ENCODE results near the gene GFAP. TPM values are rescaled to one million over a fixed set of nuclear protein-coding genes. Genes with fewer than 3 reads are reported as not detected.

Gene GFAP
- total RNA-seq, 1 donor from 2014 or later = not detected

GRCh38 chr17:44889003-44889402 is 26.3 kb downstream of the GFAP start:
- peaks cover 11% of the 10 kb centered on the region for H3K36me3 Mint-ChIP-seq (ENCODE audit: low read depth, unreplicated experiment)
- no peak for TF ChIP-seq CTCF (IDR thresholded peaks at IDR 0.05; ENCODE audit: insufficient read depth, low read depth, low read length)
- TF ChIP-seq EZH2 (IDR thresholded peaks at IDR 0.05; ENCODE audit: insufficient read depth, low read length) = no peak
- H3K27me3 Mint-ChIP-seq (ENCODE audit: low read depth, unreplicated experiment) = no peaks in the 10 kb centered on the region
- H3K36me3 ChIP-seq (ENCODE audit: insufficient read depth, low read length) = peaks cover 33% of the 10 kb centered on the region
- no peak overlapping the region for H2AFZ ChIP-seq (ENCODE audit: low read depth, low read length)
- no peak overlapping the region for H3K4me3 Mint-ChIP-seq (ENCODE audit: unreplicated experiment)
- no peak overlapping the region for H3K27ac ChIP-seq (ENCODE audit: low read depth, low read length)
- H3K27ac Mint-ChIP-seq (ENCODE audit: unreplicated experiment) = no peak overlapping the region
- H3K79me2 ChIP-seq (ENCODE audit: insufficient read depth, low read length) = peaks cover 71% of the 10 kb centered on the region
- H3K9ac ChIP-seq (ENCODE audit: low read length) = no peak overlapping the region
- no peaks in the 10 kb centered on the region for H3K27me3 ChIP-seq (ENCODE audit: insufficient read depth, low read length)
- H3K9me3 ChIP-seq (ENCODE audit: insufficient read depth, low read depth, low read length) = no peaks in the 10 kb centered on the region
- H4K20me1 ChIP-seq (ENCODE audit: insufficient read depth, low read length) = peaks cover 57% of the 10 kb centered on the region
- no peak overlapping the region for H3K4me3 ChIP-seq (ENCODE audit: insufficient read depth, low read depth, low read length)
- FAIRE-seq (no peak), DNase-seq (ENCODE audit: low read depth) (no peak)
- H3K9me3 Mint-ChIP-seq (ENCODE audit: unreplicated experiment) = no peaks in the 10 kb centered on the region
- no peak overlapping the region for H3K4me2 ChIP-seq (ENCODE audit: low read length)
- peaks cover 5% of the 10 kb centered on the region for H3K4me1 ChIP-seq (ENCODE audit: insufficient read depth, low read length)
- H3K4me1 Mint-ChIP-seq (ENCODE audit: low read depth, unreplicated experiment) = no peaks in the 10 kb centered on the region

GRCh38 chr17:44887971-44888954 is 27.0 kb downstream of the GFAP start:
- Histone ChIP-seq H3K9ac (ENCODE audit: low read length) (no peak overlapping the region), H3K36me3 (ENCODE audit: insufficient read depth, low read length) (peaks cover 34% of the 10 kb centered on the region), H3K27me3 (ENCODE audit: insufficient read depth, low read length) (no peaks in the 10 kb centered on the region), H3K4me1 (ENCODE audit: insufficient read depth, low read length) (peaks cover 5% of the 10 kb centered on the region), H3K9me3 (ENCODE audit: insufficient read depth, low read depth, low read length) (no peaks in the 10 kb centered on the region), H4K20me1 (ENCODE audit: insufficient read depth, low read length) (peaks cover 55% of the 10 kb centered on the region), H3K27ac (ENCODE audit: low read depth, low read length) (no peak overlapping the region), H3K4me2 (ENCODE audit: low read length) (no peak overlapping the region), H3K79me2 (ENCODE audit: insufficient read depth, low read length) (peaks cover 67% of the 10 kb centered on the region), H2AFZ (ENCODE audit: low read depth, low read length) (no peak overlapping the region), H3K4me3 (ENCODE audit: insufficient read depth, low read depth, low read length) (no peak overlapping the region)
- no peak for TF ChIP-seq CTCF (IDR thresholded peaks at IDR 0.05; ENCODE audit: insufficient read depth, low read depth, low read length)
- TF ChIP-seq EZH2 (IDR thresholded peaks at IDR 0.05; ENCODE audit: insufficient read depth, low read length) = no peak
- Mint-ChIP-seq H3K36me3 (ENCODE audit: low read depth, unreplicated experiment) (peaks cover 8% of the 10 kb centered on the region), H3K4me3 (ENCODE audit: unreplicated experiment) (no peak overlapping the region), H3K27ac (ENCODE audit: unreplicated experiment) (no peak overlapping the region), H3K27me3 (ENCODE audit: low read depth, unreplicated experiment) (no peaks in the 10 kb centered on the region), H3K4me1 (ENCODE audit: low read depth, unreplicated experiment) (no peaks in the 10 kb centered on the region), H3K9me3 (ENCODE audit: unreplicated experiment) (no peaks in the 10 kb centered on the region)
- FAIRE-seq (no peak), DNase-seq (ENCODE audit: low read depth) (no peak)

GRCh38 chr17:44887016-44887415 is 28.3 kb downstream of the GFAP start:
- no peaks in the 10 kb centered on the region for H3K27me3 ChIP-seq (ENCODE audit: insufficient read depth, low read length)
- H3K36me3 ChIP-seq (ENCODE audit: insufficient read depth, low read length) = peaks cover 33% of the 10 kb centered on the region
- H2AFZ ChIP-seq (ENCODE audit: low read depth, low read length) = no peak overlapping the region
- Mint-ChIP-seq H3K9me3 (ENCODE audit: unreplicated experiment) (no peaks in the 10 kb centered on the region), H3K27ac (ENCODE audit: unreplicated experiment) (no peak overlapping the region), H3K4me1 (ENCODE audit: low read depth, unreplicated experiment) (no peaks in the 10 kb centered on the region), H3K27me3 (ENCODE audit: low read depth, unreplicated experiment) (no peaks in the 10 kb centered on the region), H3K4me3 (ENCODE audit: unreplicated experiment) (no peak overlapping the region), H3K36me3 (ENCODE audit: low read depth, unreplicated experiment) (peaks cover 14% of the 10 kb centered on the region)
- no peak overlapping the region for H3K4me3 ChIP-seq (ENCODE audit: insufficient read depth, low read depth, low read length)
- DNase-seq (ENCODE audit: low read depth) (no peak), FAIRE-seq (no peak)
- H3K4me1 ChIP-seq (ENCODE audit: insufficient read depth, low read length) = peaks cover 5% of the 10 kb centered on the region
- H3K27ac ChIP-seq (ENCODE audit: low read depth, low read length) = no peak overlapping the region
- H3K79me2 ChIP-seq (ENCODE audit: insufficient read depth, low read length) = peaks cover 57% of the 10 kb centered on the region
- no peaks in the 10 kb centered on the region for H3K9me3 ChIP-seq (ENCODE audit: insufficient read depth, low read depth, low read length)
- H3K4me2 ChIP-seq (ENCODE audit: low read length) = no peak overlapping the region
- no peak for TF ChIP-seq CTCF (IDR thresholded peaks at IDR 0.05; ENCODE audit: insufficient read depth, low read depth, low read length)
- no peak for TF ChIP-seq EZH2 (IDR thresholded peaks at IDR 0.05; ENCODE audit: insufficient read depth, low read length)
- no peak overlapping the region for H3K9ac ChIP-seq (ENCODE audit: low read length)
- H4K20me1 ChIP-seq (ENCODE audit: insufficient read depth, low read length) = peaks cover 53% of the 10 kb centered on the region

Data from astrocyte (in vitro differentiated cells and primary cell).